HPDE6-E6E7 (cell line): ENCODE data around the gene MSI2.

Source experiments
- DNase-seq: peaks from one replicate; pipeline ENCODE4 v3.0.0; 2011; ENCODE audit warnings: missing footprints; ENCODE audit errors: extremely low spot score

Gene MSI2

GRCh38 chr17:57315061-57316015 is 59.0 kb downstream of the MSI2 start:
- no peak for DNase-seq

GRCh38 chr17:57316361-57316760 is 60.0 kb downstream of the MSI2 start:
- no peak for DNase-seq

- DNase-seq: no peak
Measured at GRCh38 chr17:57317079-57317478, 60.8 kb downstream of the MSI2 start.

GRCh38 chr17:57318913-57319312 is 62.6 kb downstream of the MSI2 start:
- DNase-seq: no peak

- DNase-seq: no peak
Measured at GRCh38 chr17:57319806-57320205, 63.5 kb downstream of the MSI2 start.

- DNase-seq: no peak
Measured at GRCh38 chr17:57323391-57323790, 67.1 kb downstream of the MSI2 start.

- no peak for DNase-seq
Measured at GRCh38 chr17:57324060-57324459, 67.7 kb downstream of the MSI2 start.

GRCh38 chr17:57324631-57325030 is 68.3 kb downstream of the MSI2 start:
- DNase-seq: no peak

- no peak for DNase-seq
Measured at GRCh38 chr17:57326336-57326735, 70.0 kb downstream of the MSI2 start.

- no peak for DNase-seq
Measured at GRCh38 chr17:57326764-57327163, 70.4 kb downstream of the MSI2 start.

GRCh38 chr17:57327176-57327970 is 71.0 kb downstream of the MSI2 start:
- DNase-seq: no peak

- DNase-seq: no peak
Measured at GRCh38 chr17:57328109-57328882, 72.0 kb downstream of the MSI2 start.

- no peak for DNase-seq
Measured at GRCh38 chr17:57329380-57330214, 73.3 kb downstream of the MSI2 start.

- no peak for DNase-seq
Measured at GRCh38 chr17:57330587-57330986, 74.3 kb downstream of the MSI2 start.

- no peak for DNase-seq
Measured at GRCh38 chr17:57331423-57331822, 75.1 kb downstream of the MSI2 start.

GRCh38 chr17:57332501-57332900 is 76.2 kb downstream of the MSI2 start:
- DNase-seq: no peak

- no peak for DNase-seq
Measured at GRCh38 chr17:57335195-57335792, 79.0 kb downstream of the MSI2 start.

GRCh38 chr17:57337390-57337789 is 81.1 kb downstream of the MSI2 start:
- no peak for DNase-seq

- DNase-seq: no peak
Measured at GRCh38 chr17:57338257-57338914, 82.1 kb downstream of the MSI2 start.
